ENCODE data around the gene BPIFA1.

The BPIFA1 gene

DNA sequence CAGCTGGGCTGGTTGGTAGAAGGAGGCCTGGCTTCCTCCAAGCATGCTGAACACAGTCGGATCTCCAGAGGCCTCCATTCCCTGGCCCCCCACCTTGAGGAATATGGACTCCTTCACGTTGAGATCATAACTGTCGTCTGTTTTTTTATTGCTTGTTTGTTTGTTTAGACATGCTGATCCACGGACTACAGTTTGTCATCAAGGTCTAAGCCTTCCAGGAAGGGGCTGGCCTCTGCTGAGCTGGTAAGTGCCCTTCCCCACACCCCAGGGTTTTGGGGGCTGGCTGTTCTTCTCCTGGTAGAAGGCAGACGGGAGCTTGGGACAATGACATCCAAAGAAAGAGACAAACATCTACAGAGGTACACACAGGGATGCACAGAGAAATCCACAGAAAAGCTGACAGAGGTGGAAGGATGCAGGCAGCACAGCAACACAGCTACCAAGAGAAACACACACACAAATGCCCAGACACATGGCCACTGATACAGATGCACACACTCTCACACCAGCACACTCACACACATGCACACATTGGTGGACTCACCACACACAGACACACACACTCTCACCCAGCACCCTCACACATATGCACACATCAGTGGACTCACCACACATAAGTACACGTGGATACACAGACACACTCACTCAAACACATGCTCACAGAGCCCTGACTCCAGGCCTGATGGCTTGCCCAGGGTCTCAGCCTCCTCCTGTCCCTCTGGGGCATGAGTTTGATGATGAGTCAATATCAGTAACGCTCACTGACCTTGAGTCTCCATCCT, 6.7 kb downstream of the BPIFA1 start:
- no peak for DNase-seq

GRCh38 chr20:33246077-33246476, 10.3 kb downstream of the BPIFA1 start:
- DNase-seq: no peak

DNA sequence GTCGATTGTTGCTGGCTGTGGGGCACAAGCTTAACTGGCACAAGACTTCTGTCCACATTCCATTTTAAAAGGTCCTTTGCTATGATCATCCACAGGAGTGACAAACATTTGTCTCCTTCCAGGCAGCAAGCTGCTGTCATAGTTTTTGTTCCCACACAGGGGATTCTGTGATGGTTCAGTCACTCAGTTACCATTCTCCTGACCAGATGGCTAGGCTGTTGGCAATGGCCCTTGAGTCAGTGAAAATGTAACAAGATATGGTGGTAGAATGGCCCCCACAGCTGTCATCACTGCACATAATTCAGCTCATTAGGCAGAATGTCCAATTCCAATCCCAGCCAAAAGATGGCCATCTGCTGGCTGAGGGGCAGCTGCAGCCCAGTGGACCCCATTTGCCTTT, 13.7 kb downstream of the BPIFA1 start:
- DNase-seq: no peak

DNA sequence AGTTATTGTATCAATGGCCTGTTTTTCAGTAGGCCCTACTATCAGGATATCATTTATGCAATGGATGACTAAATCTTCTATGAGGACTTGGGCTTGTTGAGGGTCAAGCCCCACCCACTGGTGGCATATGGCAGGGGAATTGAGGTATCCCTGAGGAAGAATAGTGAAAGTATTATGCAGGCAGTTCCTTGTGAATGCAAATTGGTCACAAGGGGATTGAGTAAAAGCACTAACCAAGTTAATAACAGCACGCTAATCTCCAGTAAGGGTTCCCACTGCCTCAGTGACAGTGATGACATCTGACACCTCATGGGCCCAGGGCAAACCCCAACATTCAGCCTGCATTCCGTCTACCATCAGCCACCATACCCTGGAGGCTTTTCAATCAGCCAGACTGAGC, 14.9 kb downstream of the BPIFA1 start:
- DNase-seq: no peak

- no peak for DNase-seq
Observed at GRCh38 chr20:33251496-33251895, 15.7 kb downstream of the BPIFA1 start.

DNA sequence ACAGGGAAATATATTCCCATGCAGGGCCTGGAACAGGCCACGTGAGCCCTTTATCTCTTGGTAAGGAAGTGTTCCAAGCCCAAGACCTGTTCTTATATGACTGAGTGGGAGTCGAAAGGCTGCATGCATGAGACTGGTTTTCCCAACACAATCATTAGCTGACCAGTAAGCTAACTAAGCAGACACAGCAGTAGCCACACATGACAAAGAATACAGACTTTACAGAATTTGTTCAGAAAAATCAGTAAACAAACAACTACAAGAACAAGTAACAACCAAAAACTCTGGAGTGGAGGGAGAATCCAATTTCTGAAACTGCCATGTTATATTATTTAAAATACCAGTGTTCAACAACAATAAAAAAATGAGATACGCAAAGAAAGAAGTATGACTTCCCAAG, 16.7 kb downstream of the BPIFA1 start:
- DNase-seq: no peak

DNA sequence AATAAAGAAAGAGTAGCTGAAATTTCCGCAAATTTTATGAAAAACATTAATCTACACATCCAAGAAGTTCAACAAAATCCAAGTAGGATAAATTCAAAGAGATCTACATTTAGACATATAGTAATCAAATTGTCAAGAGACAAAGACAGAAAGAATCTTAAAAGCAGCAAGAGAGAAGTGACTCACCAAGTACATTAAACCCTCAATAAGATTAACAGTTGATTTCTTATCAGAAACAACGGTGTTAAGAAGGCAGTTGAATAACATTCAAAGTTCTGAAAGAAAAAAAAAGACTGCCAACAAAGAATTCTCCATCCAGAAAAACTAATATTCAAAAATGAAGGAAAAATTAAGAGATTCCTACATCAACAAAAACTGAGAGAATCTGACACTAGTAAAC, 19.2 kb downstream of the BPIFA1 start:
- DNase-seq: no peak

GRCh38 chr20:33257237-33257636, 21.4 kb downstream of the BPIFA1 start:
- DNase-seq: no peak

- DNase-seq: no peak
Observed at GRCh38 chr20:33259371-33259770, 23.6 kb downstream of the BPIFA1 start.

- no peak for DNase-seq
Observed at GRCh38 chr20:33261465-33261864, 25.7 kb downstream of the BPIFA1 start.

DNA sequence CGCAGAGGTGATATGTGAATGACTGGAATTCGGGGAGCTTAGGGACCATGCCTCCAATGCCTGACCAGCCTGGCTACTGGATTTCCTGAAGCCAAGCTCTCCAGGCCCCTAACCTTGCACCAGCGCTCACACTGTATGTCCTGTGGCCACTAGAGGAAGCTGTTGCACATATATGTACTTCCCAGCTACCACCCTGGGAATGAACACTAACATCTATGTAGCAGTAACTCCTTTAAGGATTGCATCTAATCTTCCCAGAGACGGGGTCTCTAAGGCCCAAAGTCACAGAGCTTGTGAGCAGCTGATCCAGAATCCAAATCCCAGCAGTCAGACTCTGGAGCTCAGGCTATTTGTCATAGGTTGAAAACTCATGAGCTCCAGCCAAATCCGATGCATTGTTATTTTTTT, 26.9 kb downstream of the BPIFA1 start:
- DNase-seq: no peak

GRCh38 chr20:33263784-33264183, 28.0 kb downstream of the BPIFA1 start:
- no peak for DNase-seq

DNA sequence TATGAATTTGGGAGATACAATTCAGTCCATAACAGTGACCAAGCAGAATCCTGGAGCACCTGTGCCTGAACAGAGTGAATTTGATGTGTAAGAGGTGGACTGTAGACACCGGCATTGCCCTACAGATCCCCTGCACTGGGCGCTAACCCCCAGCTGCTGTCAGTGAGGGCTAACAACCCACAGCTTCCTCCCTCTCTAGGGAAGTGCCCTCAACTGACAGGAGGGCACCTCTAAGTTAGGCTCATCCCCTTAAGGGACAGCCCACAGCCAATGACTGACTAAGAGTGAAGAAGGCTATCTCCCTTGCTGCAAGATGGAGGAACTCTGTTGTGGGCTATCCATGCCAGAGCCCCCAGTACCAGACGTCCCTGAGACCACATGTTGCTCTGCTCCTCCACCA, 31.9 kb downstream of the BPIFA1 start:
- DNase-seq: no peak

DNA sequence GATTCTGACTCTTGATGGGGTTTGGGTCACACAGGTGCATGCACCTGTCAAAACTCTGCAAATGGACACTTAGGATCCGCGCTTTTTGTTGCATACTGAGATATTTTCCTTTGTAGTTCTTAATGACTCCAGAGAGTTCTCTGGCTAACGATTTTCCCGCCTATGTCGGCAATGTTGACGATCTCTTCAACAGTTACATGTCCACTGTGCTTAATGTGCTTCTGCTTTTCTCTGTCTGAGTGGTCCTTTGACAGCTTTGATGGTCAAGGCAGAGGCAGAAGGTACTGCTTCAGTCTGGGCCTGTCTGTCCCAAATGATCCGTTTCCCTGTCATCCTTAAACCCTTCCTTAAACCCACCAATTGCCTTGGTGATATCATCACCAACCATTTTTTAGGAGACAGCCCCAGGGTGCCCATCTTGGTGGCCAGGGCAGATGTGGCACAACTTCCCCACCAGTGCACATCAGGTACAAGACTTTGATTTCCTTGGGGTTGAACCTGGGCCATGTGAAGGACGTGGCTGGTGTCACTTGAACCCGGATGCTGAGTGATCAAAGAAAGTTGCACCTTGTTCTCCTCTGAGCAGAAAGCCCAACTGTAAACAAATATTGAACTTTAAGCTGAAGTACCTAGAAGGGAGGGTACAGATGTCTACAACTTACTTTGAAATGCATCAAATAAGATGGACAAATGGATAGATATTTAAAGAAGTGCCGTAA, 36.5 kb downstream of the BPIFA1 start:
- DNase-seq: no peak

DNA sequence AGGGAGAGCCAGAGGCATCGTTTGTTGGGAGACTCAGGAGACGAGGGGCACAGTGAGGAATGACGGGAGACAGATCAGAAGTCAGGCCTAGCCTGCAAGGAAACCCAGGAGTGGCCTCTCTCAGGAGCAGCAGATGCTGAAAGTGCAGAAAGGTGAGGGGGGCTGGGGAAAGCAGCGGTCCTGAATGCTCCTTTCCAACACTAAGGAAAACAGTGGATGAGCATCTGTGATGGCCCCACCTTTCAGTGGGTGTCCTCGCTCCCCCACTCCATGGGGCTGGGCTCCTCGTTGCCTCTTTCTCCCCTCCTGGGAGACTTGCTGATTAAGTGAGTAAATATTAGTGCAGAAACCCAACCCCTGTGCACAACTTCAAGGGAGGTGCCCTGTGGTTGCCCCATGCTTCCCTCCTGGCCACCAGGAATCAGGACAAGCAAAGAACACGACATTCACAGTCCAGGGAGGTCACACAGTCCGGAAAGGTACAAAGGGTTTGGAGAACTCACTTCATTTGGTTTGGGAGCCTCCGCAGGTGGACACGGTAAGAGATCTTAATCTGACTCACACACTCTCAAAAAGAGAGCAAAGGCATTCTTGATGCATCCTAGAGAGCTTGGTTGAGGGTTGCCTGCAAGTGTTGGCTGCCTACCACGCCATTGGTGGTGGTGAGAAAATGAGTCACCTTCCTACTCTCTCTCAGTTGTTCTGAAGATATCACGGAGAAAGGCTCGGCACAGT, 37.5 kb downstream of the BPIFA1 start:
- no peak for DNase-seq

DNA sequence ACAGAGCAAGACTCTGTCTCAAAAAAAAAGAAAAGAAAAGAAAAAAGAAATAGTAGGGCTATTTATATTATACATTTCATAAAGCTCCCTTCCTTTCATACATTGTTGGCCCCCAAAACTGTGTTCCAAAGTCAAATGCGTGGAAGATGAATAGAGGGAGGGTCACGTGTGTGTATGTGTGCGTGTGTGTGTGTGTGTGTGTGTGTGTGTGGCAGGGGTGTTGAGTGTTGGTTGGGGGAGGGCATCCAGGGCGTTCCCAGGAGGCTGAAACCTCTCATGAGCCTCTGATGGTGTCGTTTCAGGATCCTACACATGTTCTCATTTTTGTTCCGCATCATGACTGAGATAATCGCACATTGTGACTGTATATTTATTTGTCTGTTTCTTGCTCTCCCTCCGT, 39.4 kb downstream of the BPIFA1 start:
- DNase-seq: no peak

- no peak for DNase-seq
Observed at GRCh38 chr20:33275871-33276270, 40.1 kb downstream of the BPIFA1 start.

- no peak for DNase-seq
Observed at GRCh38 chr20:33276303-33277113, 40.7 kb downstream of the BPIFA1 start.

DNA sequence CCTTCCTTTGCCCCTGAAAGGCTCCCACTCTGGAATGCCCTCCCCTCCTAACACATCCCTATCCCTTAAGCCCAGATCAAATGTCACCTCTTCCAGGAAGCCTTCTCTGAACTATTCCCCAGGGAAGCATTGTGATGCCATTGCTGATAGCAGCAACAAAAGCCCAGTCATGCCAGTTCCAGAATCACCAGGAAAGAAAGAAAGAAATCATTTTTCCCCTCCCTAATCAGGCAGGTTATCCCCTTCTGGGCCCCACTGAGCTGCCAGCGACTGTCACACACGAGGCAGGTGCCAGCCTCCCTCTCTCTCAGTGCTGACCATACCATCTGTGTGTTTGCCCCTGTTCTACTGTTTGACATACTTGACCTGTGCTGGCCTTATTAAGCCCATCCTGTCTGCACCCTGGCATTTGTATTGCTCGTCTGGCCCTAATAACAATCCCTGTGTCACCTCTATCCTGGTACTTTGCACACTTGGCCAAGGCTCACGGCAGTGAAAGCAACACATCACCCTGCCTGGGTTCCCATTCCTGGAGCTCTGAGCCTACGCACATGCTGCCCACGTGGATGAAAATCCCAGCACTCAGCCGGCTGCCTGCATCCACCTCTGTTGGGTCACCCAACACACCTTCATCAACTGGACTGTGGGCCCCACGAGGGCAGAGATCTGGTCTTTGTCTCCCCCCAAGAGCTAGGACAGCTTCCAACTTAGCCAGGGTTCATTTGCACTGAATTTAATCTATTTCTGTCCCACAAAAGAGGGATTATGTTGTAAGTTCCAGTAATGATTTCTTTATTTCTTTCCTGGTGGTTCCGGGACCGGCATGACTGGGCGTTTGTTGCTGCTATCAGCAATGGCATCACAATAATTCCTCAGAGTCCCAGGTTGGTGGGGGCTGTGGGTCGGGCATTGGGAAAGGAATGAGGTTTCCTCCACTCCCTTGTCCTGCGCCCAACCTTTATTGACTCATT, 42.0 kb downstream of the BPIFA1 start:
- no peak for DNase-seq

- DNase-seq: no peak
Observed at GRCh38 chr20:33278700-33279099, 42.9 kb downstream of the BPIFA1 start.

DNA sequence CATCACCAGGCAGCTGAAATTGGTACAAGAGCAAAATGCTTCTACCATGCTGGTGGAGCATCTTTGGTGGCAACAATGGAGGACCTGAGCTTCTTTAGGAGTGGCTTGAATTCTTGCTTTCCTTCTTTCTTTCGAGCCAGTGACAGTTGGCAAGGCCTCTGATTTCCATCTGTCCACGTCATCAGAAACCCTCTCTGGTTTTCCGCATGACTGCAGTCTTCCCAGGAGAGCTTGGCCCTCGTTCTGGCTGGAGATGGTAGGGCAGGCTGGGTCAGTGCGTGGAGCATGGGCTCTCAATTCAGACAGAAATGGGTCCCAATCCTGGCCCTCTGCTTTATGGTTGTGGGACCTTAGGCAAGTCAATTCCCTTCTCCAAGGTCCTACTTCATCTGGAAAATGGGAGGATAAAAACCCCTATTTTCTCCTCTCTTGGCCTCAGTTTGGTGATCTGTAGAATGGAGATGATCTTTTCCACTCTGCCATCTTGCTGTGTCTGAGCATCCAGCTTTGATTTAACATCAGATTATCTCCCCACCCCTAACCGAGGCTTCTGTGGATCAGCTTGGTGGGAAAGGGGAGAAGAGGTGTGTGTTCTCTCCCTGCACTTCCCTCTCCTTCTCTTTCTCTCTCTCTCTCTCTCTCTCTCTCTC, 43.6 kb downstream of the BPIFA1 start:
- no peak for DNase-seq

All from CD4-positive, alpha-beta T cell treated with Interleukin-17A for 4 hours (primary cell).